Naive thymus-derived CD4-positive, alpha-beta T cell (primary cell): ENCODE measurements around the gene DCANP1. TPM values are rescaled to one million over a fixed set of nuclear protein-coding genes. Genes with fewer than 3 reads are reported as not detected.
"Not testable (repeated sequence)": the region's sequence is repeated elsewhere in the genome, so short reads cannot be mapped to it uniquely, and the experiment has no call there.

Experiments
- ATAC-seq: fragments of 150-1000 bp; cut with Tn5 transposase; 2 replicates; pipeline ENCODE4 v1.10.0; 2021; ENCODE audit warnings: mild to moderate bottlenecking, moderate library complexity
- CTCF ChIA-PET: fragments of 350-600 bp; sonication (Branson Sonifier 250); formaldehyde crosslinking; loops from one replicate; lab custom pipeline; 2021; ENCODE audit warnings: antibody characterized with exemption; lab: Charles Lee
- POLR2A ChIA-PET: fragments of 350-600 bp; sonication (Branson Sonifier 250); formaldehyde crosslinking; loops from one replicate; lab custom pipeline; 2021; ENCODE audit warnings: antibody characterized with exemption, inconsistent platforms; lab: Charles Lee
- DNase-seq, 9 donors: peaks; one replicate each; pipeline versions ENCODE4 v3.0.0 to v3.0.0-alpha.2; 2020 to 2022; ENCODE audit warnings: mixed read lengths in 1 of 9
- H3K27ac ChIP-seq: one replicate; pipeline ENCODE4 v1.7.0; 2013; ENCODE audit warnings: mild to moderate bottlenecking, low read depth, low read length, moderate library complexity
- H3K27me3 ChIP-seq, 2 donors: one replicate each; pipeline ENCODE4 v1.7.0; 2013; ENCODE audit warnings: low read length in 2 of 2, mild to moderate bottlenecking in 2 of 2, moderate library complexity in 2 of 2; ENCODE audit not compliant: control insufficient read depth in 2 of 2, insufficient read depth in 2 of 2
- H3K36me3 ChIP-seq, 3 experiments: 1 replicate in 2 of 3; 2 replicates in 1 of 3; pipeline ENCODE4 v1.7.0; 2013; ENCODE audit warnings: low read length in 3 of 3, mild to moderate bottlenecking in 3 of 3, moderate library complexity in 1 of 3; ENCODE audit not compliant: insufficient read depth in 3 of 3, control insufficient read depth in 2 of 3
- H3K4me1 ChIP-seq, 2 donors: one replicate each; pipeline ENCODE4 v1.7.0; 2013; ENCODE audit warnings: low read length in 2 of 2, mild to moderate bottlenecking in 2 of 2, moderate library complexity in 1 of 2; ENCODE audit not compliant: control insufficient read depth in 2 of 2, insufficient read depth in 2 of 2
- H3K4me3 ChIP-seq: 2 replicates; pipeline ENCODE4 v1.7.0; 2013; ENCODE audit warnings: mild to moderate bottlenecking, low read length
- H3K9me3 ChIP-seq, 3 experiments: 1 replicate in 2 of 3; 2 replicates in 1 of 3; pipeline ENCODE4 v1.7.0; 2013; ENCODE audit warnings: low read length in 3 of 3; ENCODE audit not compliant: control insufficient read depth in 2 of 3
- H3K27ac Mint-ChIP-seq, 9 donors: one replicate each; pipeline ENCODE4 v1.8.0; 2020 to 2022; ENCODE audit warnings: mixed read lengths in 9 of 9, mild to moderate bottlenecking in 8 of 9, moderate library complexity in 5 of 9, inconsistent platforms in 2 of 9
- H3K27me3 Mint-ChIP-seq, 5 donors: one replicate each; pipeline ENCODE4 v1.8.0; 2021 to 2022; ENCODE audit warnings: mixed read lengths in 5 of 5, mild to moderate bottlenecking in 1 of 5
- H3K36me3 Mint-ChIP-seq, 5 donors: one replicate each; pipeline ENCODE4 v1.8.0; 2020 to 2022; ENCODE audit warnings: mixed read lengths in 5 of 5, mild to moderate bottlenecking in 3 of 5, inconsistent platforms in 1 of 5
- H3K4me1 Mint-ChIP-seq, 7 donors: one replicate each; pipeline ENCODE4 v1.8.0; 2020 to 2022; ENCODE audit warnings: mixed read lengths in 7 of 7, mild to moderate bottlenecking in 3 of 7, inconsistent platforms in 1 of 7
- H3K4me3 Mint-ChIP-seq, 10 donors: one replicate each; pipeline ENCODE4 v1.8.0; 2020 to 2022; ENCODE audit warnings: mild to moderate bottlenecking in 10 of 10, mixed read lengths in 10 of 10, moderate library complexity in 6 of 10, inconsistent platforms in 2 of 10
- H3K9me3 Mint-ChIP-seq, 11 donors: one replicate each; pipeline ENCODE4 v1.8.0; 2020 to 2022; ENCODE audit warnings: mixed read lengths in 11 of 11, mild to moderate bottlenecking in 4 of 11, inconsistent platforms in 1 of 11, moderate library complexity in 1 of 11
- intact Hi-C, 2 donors: fragments of 100-400 bp; cut with micrococcal nuclease; formaldehyde crosslinking; loops; one replicate each; pipeline ENCODE4 v1.15.1; 2023
- polyA plus RNA-seq, 2 donors: library from polyadenylated mRNA; unstranded; fragments of 300-500 nt; fragmentation: Illumina TruSeq; gene quantifications; one replicate each; pipeline ENCODE4 v1.2.3, GENCODE V29; 2021
- total RNA-seq, 6 experiments: library from RNA in 5 of 6; stranded (reverse) in 5 of 6; gene quantifications; 1 replicate in 5 of 6; 2 replicates in 1 of 6; pipeline ENCODE4 v1.2.3 and lab custom pipeline; 2021 to 2026

DCANP1 gene, protein sequence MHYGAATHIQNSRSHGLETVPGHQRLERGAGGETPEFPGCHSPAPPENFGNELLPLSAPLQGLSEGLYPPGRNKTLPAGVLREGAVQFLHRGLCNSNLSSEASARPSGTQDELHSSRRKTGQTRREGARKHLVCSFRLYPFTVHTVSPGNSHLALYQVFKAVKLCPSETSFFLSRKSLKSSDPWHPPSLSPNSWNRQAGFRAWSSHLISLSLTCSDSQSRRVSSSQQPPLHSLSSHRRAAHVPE
- total RNA-seq: under 1 TPM in 2 of 5 experiments, not detected in 3; 0.16 to 0.59 TPM
- polyA plus RNA-seq: not detected
- total RNA-seq (lab: John Stamatoyannopoulos, UW): not detected

- H3K27me3 Mint-ChIP-seq: peaks cover 5 to 14% (median 9%) of the 10 kb centered on the region in 5 donors
- POLR2A ChIA-PET: no interaction called here
- H3K9me3 ChIP-seq: no peaks in the 10 kb centered on the region
- CTCF ChIA-PET: interaction anchor here (1.3 to 1.4 kb wide), 2 partner anchors 10 to 14 kb away, joined by 4 to 6 read pairs; no protein-coding TSS in a partner anchor
- no peaks in the 10 kb centered on the region for H3K4me1 ChIP-seq
- no peaks in the 10 kb centered on the region for H3K9me3 Mint-ChIP-seq
- peaks cover 0 to 7% (median 0%) of the 10 kb centered on the region in 7 donors for H3K4me1 Mint-ChIP-seq
- intact Hi-C loops: no loop called here
- no peaks in the 10 kb centered on the region for H3K27me3 ChIP-seq
- H3K27ac Mint-ChIP-seq: no peak within 1 kb of the TSS
- no peaks in the 10 kb centered on the region for H3K36me3 ChIP-seq
- DNase-seq (no peak), ATAC-seq (no peak)
- no peak within 1 kb of the TSS for H3K4me3 ChIP-seq
- H3K27ac ChIP-seq: no peak within 1 kb of the TSS
- H3K36me3 Mint-ChIP-seq: no peaks in the 10 kb centered on the region
- H3K4me3 Mint-ChIP-seq: no peak within 1 kb of the TSS
Measured at GRCh38 chr5:135447298-135447929, at the start of gene DCANP1. DCANP1 (minus strand) TSS chr5:135447348; CDS start chr5:135447108, 240 bp downstream.

GRCh38 chr5:135495531-135495930 lies 48.4 kb upstream of the DCANP1 start:
- H3K4me3 Mint-ChIP-seq, H3K4me1 ChIP-seq, intact Hi-C loops, CTCF ChIA-PET, H3K27me3 ChIP-seq, H3K36me3 ChIP-seq, H3K27ac Mint-ChIP-seq, H3K27ac ChIP-seq, H3K9me3 Mint-ChIP-seq, H3K9me3 ChIP-seq, POLR2A ChIA-PET, H3K36me3 Mint-ChIP-seq, ATAC-seq, H3K4me1 Mint-ChIP-seq, H3K4me3 ChIP-seq, DNase-seq: not testable (repeated sequence)
- peaks cover 43 to 72% (median 49%) of the 10 kb centered on the region in 5 donors for H3K27me3 Mint-ChIP-seq

- Histone ChIP-seq H3K4me3 (no peak overlapping the region), H3K27ac (no peak overlapping the region), H3K9me3 (no peaks in the 10 kb centered on the region), H3K36me3 (no peaks in the 10 kb centered on the region), H3K27me3 (peaks cover 0 to 3% of the 10 kb centered on the region in 2 donors), H3K4me1 (no peaks in the 10 kb centered on the region)
- intact Hi-C loops: loop anchor here in 1 of 2 donors (5.0 kb wide), 1 partner anchor 457 kb away; no protein-coding TSS in a partner anchor
- CTCF ChIA-PET: interaction anchor here (0.7 kb wide), 1 partner anchor 14 kb away, joined by 3 read pairs; no protein-coding TSS in a partner anchor
- DNase-seq (no peak), ATAC-seq (no peak)
- POLR2A ChIA-PET: no interaction called here
- Mint-ChIP-seq H3K36me3 (no peaks in the 10 kb centered on the region), H3K4me3 (no peak overlapping the region), H3K4me1 (peaks cover 0 to 8% (median 7%) of the 10 kb centered on the region in 7 donors), H3K9me3 (peaks cover 0 to 2% (median 0%) of the 10 kb centered on the region in 11 donors), H3K27me3 (peaks cover 53 to 77% (median 57%) of the 10 kb centered on the region in 5 donors), H3K27ac (no peak overlapping the region)
Measured at GRCh38 chr5:135494196-135494595, 47.0 kb upstream of the DCANP1 start.

GRCh38 chr5:135493406-135494180 lies 46.4 kb upstream of the DCANP1 start:
- no peak overlapping the region for H3K4me3 Mint-ChIP-seq
- Histone ChIP-seq H3K27me3 (peaks cover 0 to 3% of the 10 kb centered on the region in 2 donors), H3K4me3 (no peak overlapping the region), H3K4me1 (no peaks in the 10 kb centered on the region), H3K27ac (no peak overlapping the region), H3K9me3 (no peaks in the 10 kb centered on the region), H3K36me3 (no peaks in the 10 kb centered on the region)
- ATAC-seq (peak; percentile 22), DNase-seq (no peak)
- peaks cover 0 to 2% (median 0%) of the 10 kb centered on the region in 11 donors for H3K9me3 Mint-ChIP-seq
- intact Hi-C loops: loop anchor here in 1 of 2 donors (5.0 kb wide), 1 partner anchor 456 kb away; no protein-coding TSS in a partner anchor
- peaks cover 1 to 9% (median 8%) of the 10 kb centered on the region in 7 donors for H3K4me1 Mint-ChIP-seq
- H3K27ac Mint-ChIP-seq: no peak overlapping the region
- CTCF ChIA-PET: interaction anchor here (0.7 kb wide), 1 partner anchor 14 kb away, joined by 3 read pairs; no protein-coding TSS in a partner anchor
- peaks cover 54 to 80% (median 56%) of the 10 kb centered on the region in 5 donors for H3K27me3 Mint-ChIP-seq
- POLR2A ChIA-PET: no interaction called here
- no peaks in the 10 kb centered on the region for H3K36me3 Mint-ChIP-seq

GRCh38 chr5:135492319-135492626 lies 45.1 kb upstream of the DCANP1 start:
- H3K27me3 ChIP-seq: no peaks in the 10 kb centered on the region
- peaks cover 0 to 6% (median 0%) of the 10 kb centered on the region in 11 donors for H3K9me3 Mint-ChIP-seq
- H3K27ac ChIP-seq: no peak overlapping the region
- no peak overlapping the region for H3K4me3 ChIP-seq
- no peak for DNase-seq
- no peaks in the 10 kb centered on the region for H3K36me3 Mint-ChIP-seq
- H3K4me1 ChIP-seq: no peaks in the 10 kb centered on the region
- H3K9me3 ChIP-seq: no peaks in the 10 kb centered on the region
- ATAC-seq: no peak
- H3K36me3 ChIP-seq: no peaks in the 10 kb centered on the region
- intact Hi-C loops: loop anchor here in 1 of 2 donors (5.0 kb wide), 1 partner anchor 455 kb away; no protein-coding TSS in a partner anchor
- CTCF ChIA-PET: no interaction called here
- H3K4me1 Mint-ChIP-seq: peaks cover 2 to 18% (median 8%) of the 10 kb centered on the region in 7 donors
- peaks cover 64 to 88% (median 69%) of the 10 kb centered on the region in 5 donors for H3K27me3 Mint-ChIP-seq
- no peak overlapping the region for H3K4me3 Mint-ChIP-seq
- POLR2A ChIA-PET: no interaction called here
- H3K27ac Mint-ChIP-seq: no peak overlapping the region

DNA sequence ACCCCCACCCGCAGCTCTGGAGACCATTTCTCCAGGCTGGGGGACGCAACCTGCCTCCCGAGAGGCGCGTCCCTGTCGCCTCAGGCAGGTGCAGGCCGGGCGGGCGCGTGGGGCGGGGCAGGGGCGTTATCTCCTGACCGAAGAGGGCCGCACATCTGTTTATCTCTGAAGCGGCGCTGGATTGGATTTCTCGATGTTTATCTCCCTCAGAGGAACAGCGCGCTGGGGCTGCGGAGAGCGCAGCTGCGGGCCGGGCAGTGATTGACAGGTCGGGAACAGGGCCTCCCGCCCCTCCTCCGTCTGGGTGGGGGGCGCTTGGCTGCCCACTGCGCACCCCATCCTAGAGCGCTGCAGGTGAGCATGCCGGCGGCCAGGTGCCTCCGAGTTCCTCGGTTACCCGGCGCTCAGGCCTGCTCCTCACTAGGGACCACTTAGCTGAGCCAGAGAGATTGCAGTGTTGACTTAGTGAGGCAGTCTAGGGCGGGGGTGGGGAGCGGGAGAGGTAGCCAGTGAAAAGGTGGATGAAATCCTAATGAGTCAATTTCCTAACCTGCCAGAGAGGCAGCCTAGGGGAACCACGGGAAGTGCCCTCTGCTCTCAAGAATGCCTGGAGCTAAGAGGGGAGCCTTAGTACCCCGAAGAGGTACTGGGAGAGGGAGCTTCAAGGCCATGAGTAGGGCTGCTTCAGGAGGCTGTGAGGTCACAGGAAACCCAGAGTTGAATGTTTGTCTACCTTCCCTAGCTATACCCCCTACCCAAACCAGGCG lies 44.6 kb upstream of the DCANP1 start:
- ATAC-seq: no peak
- DNase-seq: no peak
- H3K9me3 ChIP-seq: no peaks in the 10 kb centered on the region
- ChIA-PET CTCF (no interaction called here), POLR2A (no interaction called here)
- H3K4me1 ChIP-seq: no peaks in the 10 kb centered on the region
- H3K27me3 ChIP-seq: no peaks in the 10 kb centered on the region
- no peaks in the 10 kb centered on the region for H3K36me3 ChIP-seq
- intact Hi-C loops: loop anchor here in 1 of 2 donors (2.0 to 5.0 kb wide), 2 partner anchors 43 to 454 kb away; partner anchors contain the start of gene NEUROG1
- peak overlapping the region in 1 of 10 donors; percentile 5 for H3K4me3 Mint-ChIP-seq
- H3K27ac ChIP-seq: no peak overlapping the region
- peaks cover 0 to 6% (median 0%) of the 10 kb centered on the region in 11 donors for H3K9me3 Mint-ChIP-seq
- H3K36me3 Mint-ChIP-seq: no peaks in the 10 kb centered on the region
- no peak overlapping the region for H3K4me3 ChIP-seq
- peaks cover 2 to 18% (median 8%) of the 10 kb centered on the region in 7 donors for H3K4me1 Mint-ChIP-seq
- no peak overlapping the region for H3K27ac Mint-ChIP-seq
- H3K27me3 Mint-ChIP-seq: peaks cover 63 to 89% (median 72%) of the 10 kb centered on the region in 5 donors
